Lower leg skin (tissue), 4 donors: ENCODE results near the gene MOGAT2. TPM values are rescaled to one million over a fixed set of nuclear protein-coding genes. Genes with fewer than 3 reads are reported as not detected.

Source experiments
- DNase-seq, 2 donors: peaks; one replicate each; pipeline ENCODE4 v3.0.0-alpha.2; 2019; ENCODE audit warnings: low spot score in 2 of 2
- H3K4me3 ChIP-seq: fragments of 200-600 bp; sonication (generic); 2 replicates; pipeline ENCODE4 v1.5.1; 2017; ENCODE audit warnings: mild to moderate bottlenecking, low read depth; ENCODE audit not compliant: poor library complexity, severe bottlenecking
- CTCF ChIP-seq, 3 donors: fragments of 450-650 bp; IDR thresholded peaks; one replicate each; pipeline ENCODE4 v1.5.1; 2016; ENCODE audit warnings: antibody characterized with exemption in 3 of 3, mild to moderate bottlenecking in 3 of 3, moderate library complexity in 2 of 3
- POLR2A ChIP-seq, 2 donors: fragments of 450-650 bp; IDR thresholded peaks; one replicate each; pipeline ENCODE4 v1.6.1; 2016 to 2017; ENCODE audit warnings: antibody characterized with exemption in 2 of 2, mild to moderate bottlenecking in 1 of 2, moderate library complexity in 1 of 2
- WGBS, 2 donors: methylation state at CpG; one replicate each; pipeline ENCODE4 v1.1.5; 2018; 5-methylcytosine and 5-hydroxymethylcytosine counted together
- intact Hi-C: fragments of 100-400 bp; cut with DNase I; formaldehyde crosslinking; loops from one replicate; pipeline ENCODE4 v1.15.0; 2023; ENCODE audit warnings: low total_unique reads
- total RNA-seq, 4 donors: library from RNA; depleted of rRNA; stranded (reverse); fragments of >200 nt; gene quantifications; one replicate each; pipeline ENCODE4 v1.1.0, GENCODE V29; 2016

Gene MOGAT2
- total RNA-seq, 4 donors from 2014 or later, result 0.21 to 12.6 (median 3.0) TPM

- intact Hi-C loops, result no loop called here
- 79 to 80% methylated on average over 4 of the region's 4 CpGs for WGBS, 2 donors
Observed at GRCh38 chr11:75766443-75767227, 49.0 kb downstream of the MOGAT2 start.

GRCh38 chr11:75767228-75767572 lies 49.6 kb downstream of the MOGAT2 start:
- H3K4me3 ChIP-seq, result no peak overlapping the region
- intact Hi-C loops, result no loop called here
- no peak for DNase-seq
- TF ChIP-seq CTCF (IDR thresholded peaks at IDR 0.05) (no peak), POLR2A (IDR thresholded peaks at IDR 0.05) (no peak)
- 93 to 95% methylated on average over 6 of the region's 6 CpGs for WGBS, 2 donors

More at GRCh38 chr11:75766443-75767227, 49.0 kb downstream of the MOGAT2 start:
- no peak for DNase-seq
- H3K4me3 ChIP-seq, result no peak overlapping the region
- no peak for TF ChIP-seq CTCF (IDR thresholded peaks at IDR 0.05)
- no peak for TF ChIP-seq POLR2A (IDR thresholded peaks at IDR 0.05)

- WGBS, 2 donors, result 50 to 56% methylated on average over 1 of the region's 1 CpG
- intact Hi-C loops, result no loop called here
Observed at GRCh38 chr11:75767793-75768111, 50.1 kb downstream of the MOGAT2 start.

GRCh38 chr11:75768112-75768908 lies 50.7 kb downstream of the MOGAT2 start, which contains the start of gene DGAT2:
Gene DGAT2, plus strand, starts transcription at chr11:75768778. Its CDS starts 214 bp downstream, at chr11:75768992.
- H3K4me3 ChIP-seq, result peak within 1 kb of the TSS; percentile 12
- DNase-seq, result peak in 1 of 2 donors; percentile 90
- TF ChIP-seq POLR2A (IDR thresholded peaks at IDR 0.05) (no peak), CTCF (IDR thresholded peaks at IDR 0.05) (no peak)
- 3 to 14% methylated on average over 21 to 60 of the region's 66 CpGs for whole genome bisulfite sequencing, 2 donors
- intact Hi-C loops, result no loop called here

More at GRCh38 chr11:75767793-75768111, 50.1 kb downstream of the MOGAT2 start:
- no peak for TF ChIP-seq POLR2A (IDR thresholded peaks at IDR 0.05)
- TF ChIP-seq CTCF (IDR thresholded peaks at IDR 0.05), result no peak
- no peak for DNase-seq
- H3K4me3 ChIP-seq, result no peak overlapping the region

GRCh38 chr11:75768909-75769771 lies 51.5 kb downstream of the MOGAT2 start:
- TF ChIP-seq CTCF (IDR thresholded peaks at IDR 0.05) (no peak), POLR2A (IDR thresholded peaks at IDR 0.05) (no peak)
- intact Hi-C loops, result no loop called here
- peak overlapping the region; percentile 12 for H3K4me3 ChIP-seq
- WGBS, 2 donors, result 11 to 12% methylated on average over 36 to 46 of the region's 46 CpGs
- DNase-seq, result no peak
